Measurements from ENCODE around the gene EXOSC5. TPM values are rescaled to one million over a fixed set of nuclear protein-coding genes. Genes with fewer than 3 reads are reported as not detected.
A peak's percentile ranks its signal among the peaks of the same experiment; 100 is the strongest.
"Not testable (repeated sequence)": the region's sequence is repeated elsewhere in the genome, so short reads cannot be mapped to it uniquely, and the experiment has no call there.

The EXOSC5 gene
- total RNA-seq, 1 donor from 2014 or later = 12.0 TPM

- intact Hi-C loops (cut with DNase I) = no loop called here
Measured at GRCh38 chr19:41356984-41357739, 40.0 kb downstream of the EXOSC5 start.

GRCh38 chr19:41355802-41356201 lies 41.4 kb downstream of the EXOSC5 start:
- intact Hi-C loops (cut with DNase I) = no loop called here
- DNase-seq (ENCODE audit: low spot score) = no peak
- no peak for ATAC-seq

More at GRCh38 chr19:41356984-41357739, 40.0 kb downstream of the EXOSC5 start:
- ATAC-seq (no peak), DNase-seq (ENCODE audit: low spot score) (no peak)

- intact Hi-C loops (cut with DNase I) = no loop called here
- no peak for ATAC-seq
- DNase-seq (ENCODE audit: low spot score) = no peak
Measured at GRCh38 chr19:41355035-41355434, 42.1 kb downstream of the EXOSC5 start.

GRCh38 chr19:41354343-41354953 lies 42.7 kb downstream of the EXOSC5 start:
- intact Hi-C loops (cut with DNase I) = no loop called here
- peak; percentile 64 for DNase-seq (ENCODE audit: low spot score)
- ATAC-seq = no peak

- intact Hi-C loops (cut with DNase I) = no loop called here
- ATAC-seq (peak; percentile 81), DNase-seq (ENCODE audit: low spot score) (peak; percentile 93)
Measured at GRCh38 chr19:41353466-41354342, 43.5 kb downstream of the EXOSC5 start, which contains the start of gene TGFB1. TGFB1 (minus strand) TSS chr19:41353922; CDS start chr19:41353044, 878 bp downstream.

- peak; percentile 81 for DNase-seq (ENCODE audit: low spot score)
- peak; percentile 8 for ATAC-seq
- intact Hi-C loops (cut with DNase I) = no loop called here
Measured at GRCh38 chr19:41352609-41353465, 44.3 kb downstream of the EXOSC5 start.

GRCh38 chr19:41352279-41352608 lies 44.9 kb downstream of the EXOSC5 start:
- ATAC-seq = no peak
- intact Hi-C loops (cut with DNase I) = no loop called here
- no peak for DNase-seq (ENCODE audit: low spot score)

- DNase-seq (ENCODE audit: low spot score) (peak; percentile 77), ATAC-seq (peak; percentile 64)
- intact Hi-C loops (cut with DNase I) = no loop called here
Measured at GRCh38 chr19:41351339-41352245, 45.6 kb downstream of the EXOSC5 start.

- DNase-seq (ENCODE audit: low spot score) = no peak
- intact Hi-C loops (cut with DNase I) = no loop called here
- no peak for ATAC-seq
Measured at GRCh38 chr19:41350735-41351338, 46.3 kb downstream of the EXOSC5 start.

GRCh38 chr19:41346916-41347315 lies 50.2 kb downstream of the EXOSC5 start:
- intact Hi-C loops (cut with DNase I); ATAC-seq; DNase-seq (ENCODE audit: low spot score): not testable (repeated sequence)

- DNase-seq (ENCODE audit: low spot score) = no peak
- ATAC-seq = no peak
Measured at GRCh38 chr19:41344162-41344561, 53.0 kb downstream of the EXOSC5 start.

GRCh38 chr19:41341669-41342490 lies 55.3 kb downstream of the EXOSC5 start:
- DNase-seq (ENCODE audit: low spot score) (no peak), ATAC-seq (no peak)
- intact Hi-C loops (cut with DNase I) = no loop called here

More at GRCh38 chr19:41344162-41344561, 53.0 kb downstream of the EXOSC5 start:
- intact Hi-C loops (cut with DNase I) = no loop called here

GRCh38 chr19:41339936-41340335 lies 57.2 kb downstream of the EXOSC5 start:
- intact Hi-C loops (cut with DNase I) = no loop called here
- no peak for ATAC-seq

More at GRCh38 chr19:41339936-41340335, 57.2 kb downstream of the EXOSC5 start:
- DNase-seq (ENCODE audit: low spot score) = no peak
